Skin of body (tissue), 2 donors: Measurements from ENCODE around the gene RAB3IL1. TPM values are rescaled to one million over a fixed set of nuclear protein-coding genes. Genes with fewer than 3 reads are reported as not detected.
"Not testable (repeated sequence)": the region's sequence is repeated elsewhere in the genome, so short reads cannot be mapped to it uniquely, and the experiment has no call there.

Experiments
- DNase-seq: peaks from one replicate; lab custom pipeline; 2025; lab: John Stamatoyannopoulos, UW
- total RNA-seq: library from RNA; depleted of rRNA; stranded (reverse); fragments of >200 nt; gene quantifications from one replicate; pipeline ENCODE4 v1.2.3, GENCODE V29; 2014

Gene RAB3IL1
- total RNA-seq, 1 donor from 2014 or later: 11.1 TPM

DNA sequence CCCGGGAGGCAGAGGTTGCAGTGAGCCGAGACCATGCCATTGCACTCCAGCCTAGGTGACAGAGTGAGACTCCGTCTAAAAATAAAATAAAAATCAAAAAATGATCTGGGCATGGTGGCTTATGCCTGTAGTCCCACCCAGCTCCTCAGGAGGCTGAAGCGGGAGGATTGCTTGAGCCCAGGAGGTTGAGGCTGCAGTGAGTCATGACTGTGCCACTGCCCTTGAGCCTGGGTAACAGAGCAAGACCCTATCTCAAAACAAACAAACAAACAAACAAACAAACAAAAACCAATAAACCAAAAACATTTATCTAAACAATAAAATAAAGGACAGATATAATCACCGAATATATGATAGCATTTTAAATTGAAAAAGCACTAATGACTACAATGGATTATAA is 36.3 kb upstream of the RAB3IL1 start:
- not testable (repeated sequence) for DNase-seq

DNA sequence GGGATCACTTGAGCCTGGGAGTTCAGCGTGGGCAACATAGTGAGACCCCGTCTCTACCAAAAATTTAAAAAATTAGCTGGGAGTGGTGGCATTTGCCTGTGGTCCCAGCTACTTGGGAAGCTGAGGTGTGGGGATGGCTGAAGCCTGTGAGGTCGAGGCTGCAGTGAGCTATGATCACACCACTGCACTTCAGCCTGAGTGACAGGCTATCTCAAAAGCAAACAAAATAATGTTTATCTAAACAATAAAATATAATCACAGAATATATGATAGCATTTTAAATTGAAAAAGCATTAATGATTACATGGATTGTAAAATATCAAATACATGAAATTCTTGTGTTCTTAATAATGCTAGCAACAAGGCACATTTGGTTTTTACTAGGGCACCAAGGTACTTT is 35.5 kb upstream of the RAB3IL1 start:
- no peak for DNase-seq

DNA sequence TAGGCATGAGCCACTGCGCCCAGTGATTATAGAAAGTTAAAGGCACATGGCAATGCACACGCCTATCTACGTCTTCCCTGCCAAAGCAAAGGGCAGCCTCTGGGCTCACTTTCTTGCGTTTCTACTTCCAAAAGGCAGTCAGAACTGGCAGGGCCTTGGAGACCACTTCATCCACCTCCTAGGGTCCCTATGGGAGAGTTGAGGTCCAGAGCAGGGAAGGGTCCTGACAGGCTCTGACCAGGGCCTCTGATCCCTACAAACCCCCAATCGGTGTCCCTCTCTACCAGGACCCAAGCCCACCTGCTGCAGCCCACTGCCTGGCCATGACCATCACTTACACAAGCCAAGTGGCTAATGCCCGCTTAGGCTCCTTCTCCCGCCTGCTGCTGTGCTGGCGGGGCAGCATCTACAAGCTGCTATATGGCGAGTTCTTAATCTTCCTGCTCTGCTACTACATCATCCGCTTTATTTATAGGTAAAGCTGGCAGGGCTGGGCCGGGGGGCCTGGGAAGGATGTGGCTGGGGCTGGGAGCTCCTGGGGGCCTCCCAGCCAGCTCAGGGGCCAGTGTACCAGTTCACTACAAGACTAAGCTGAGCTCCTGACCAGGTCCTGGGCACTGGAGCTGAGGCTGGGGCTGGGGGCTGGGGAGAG is 34.2 kb upstream of the RAB3IL1 start:
- no peak for DNase-seq

DNA sequence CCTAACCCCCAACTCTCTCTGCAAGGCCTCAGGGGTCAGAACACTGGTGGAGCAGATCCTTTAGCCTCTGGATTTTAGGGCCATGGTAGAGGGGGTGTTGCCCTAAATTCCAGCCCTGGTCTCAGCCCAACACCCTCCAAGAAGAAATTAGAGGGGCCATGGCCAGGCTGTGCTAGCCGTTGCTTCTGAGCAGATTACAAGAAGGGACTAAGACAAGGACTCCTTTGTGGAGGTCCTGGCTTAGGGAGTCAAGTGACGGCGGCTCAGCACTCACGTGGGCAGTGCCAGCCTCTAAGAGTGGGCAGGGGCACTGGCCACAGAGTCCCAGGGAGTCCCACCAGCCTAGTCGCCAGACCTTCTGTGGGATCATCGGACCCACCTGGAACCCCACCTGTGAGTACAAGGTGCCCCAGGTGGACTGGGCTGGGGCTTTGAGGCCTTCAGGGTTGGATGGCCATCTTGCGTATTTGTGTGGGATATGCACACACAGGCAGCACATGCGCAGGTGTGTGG is 32.7 kb upstream of the RAB3IL1 start, which contains the start of gene BEST1:
BEST1 (plus strand) TSS at position 317 of the 513 bp plus-strand sequence. CDS start 1,456 bp downstream, outside the sequence.
- DNase-seq: no peak

DNA sequence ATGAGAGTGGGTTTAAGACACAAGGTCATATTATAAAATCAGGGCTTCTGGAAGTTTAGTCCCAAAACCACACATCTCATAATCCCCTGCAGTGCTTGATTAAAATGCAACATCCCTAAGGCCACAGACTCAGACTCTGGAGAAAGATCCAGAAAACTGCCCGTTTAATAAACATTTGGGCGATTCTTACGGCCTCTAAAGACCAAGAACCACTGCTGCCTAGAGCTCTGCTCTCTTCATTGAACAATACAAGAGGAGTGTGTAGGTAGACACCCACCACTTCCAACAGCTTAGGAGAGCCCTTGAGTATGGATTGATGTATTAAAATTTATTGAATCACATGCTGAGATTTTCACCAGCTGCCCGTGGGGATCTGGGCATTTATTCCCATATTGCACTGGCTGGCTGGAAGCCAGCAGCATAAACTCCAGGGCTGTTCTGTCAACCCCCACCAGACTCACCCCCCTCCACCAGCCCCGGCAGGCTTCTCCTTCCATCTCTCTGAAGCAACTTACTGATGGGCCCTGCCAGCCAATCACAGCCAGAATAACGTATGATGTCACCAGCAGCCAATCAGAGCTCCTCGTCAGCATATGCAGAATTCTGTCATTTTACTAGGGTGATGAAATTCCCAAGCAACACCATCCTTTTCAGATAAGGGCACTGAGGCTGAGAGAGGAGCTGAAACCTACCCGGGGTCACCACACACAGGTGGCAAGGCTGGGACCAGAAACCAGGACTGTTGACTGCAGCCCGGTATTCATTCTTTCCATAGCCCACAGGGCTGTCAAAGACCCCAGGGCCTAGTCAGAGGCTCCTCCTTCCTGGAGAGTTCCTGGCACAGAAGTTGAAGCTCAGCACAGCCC is 32.0 kb upstream of the RAB3IL1 start:
- peak; percentile 92 for DNase-seq

DNA sequence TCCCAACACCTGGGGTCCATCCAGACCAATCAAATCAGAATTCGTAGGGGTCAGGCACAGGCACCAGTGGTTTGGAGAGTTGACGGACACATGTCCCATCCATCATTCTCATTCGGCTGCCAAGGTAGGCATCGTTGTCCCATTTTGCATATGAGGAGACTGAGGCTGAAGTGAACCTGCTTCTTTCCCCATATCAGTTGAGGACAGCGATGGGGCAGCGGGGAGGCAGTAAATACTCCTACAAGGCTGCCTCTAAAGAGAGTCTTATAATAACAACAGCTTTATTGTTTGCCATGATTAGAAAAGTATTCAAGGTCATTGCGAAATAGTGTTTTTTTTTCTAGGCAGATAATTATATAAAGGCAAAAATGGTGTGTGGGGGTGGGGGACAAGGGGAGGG is 31.1 kb upstream of the RAB3IL1 start:
- DNase-seq: no peak

DNA sequence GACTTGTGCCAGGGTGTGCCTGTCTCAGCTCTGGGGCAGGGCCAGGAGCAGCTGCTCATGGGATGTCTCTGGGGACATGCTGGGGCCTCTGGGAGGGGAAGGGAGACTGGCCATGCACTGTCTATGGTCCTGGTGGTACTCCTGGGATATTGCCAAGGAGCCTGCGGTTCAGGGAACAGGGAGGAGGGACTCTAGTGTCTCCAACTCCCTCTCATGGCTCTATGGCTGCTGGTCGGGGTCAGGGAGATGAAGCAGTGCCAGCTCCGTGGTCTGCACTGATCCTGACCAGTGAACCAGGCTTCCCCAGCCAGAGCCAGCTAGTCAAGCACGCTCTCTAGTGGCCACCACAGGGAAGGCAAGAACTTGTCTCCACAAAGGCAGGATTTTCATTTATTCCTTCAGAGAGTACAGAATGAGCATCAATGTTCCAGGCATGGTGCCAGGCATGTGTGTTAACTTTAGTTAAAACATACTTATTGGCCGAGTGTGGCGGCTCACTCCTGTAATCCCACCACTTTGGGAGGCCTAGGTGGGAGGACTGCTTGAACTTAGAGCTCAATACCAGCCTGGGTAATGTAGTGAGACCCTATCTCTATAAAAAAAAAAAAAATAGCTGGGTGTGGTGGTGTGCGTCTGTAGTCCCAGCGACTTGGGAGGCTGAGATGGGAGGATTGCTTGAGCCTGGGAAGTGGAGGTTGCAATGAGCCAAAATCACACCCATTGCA is 30.3 kb upstream of the RAB3IL1 start:
- DNase-seq: peak; percentile 95

DNA sequence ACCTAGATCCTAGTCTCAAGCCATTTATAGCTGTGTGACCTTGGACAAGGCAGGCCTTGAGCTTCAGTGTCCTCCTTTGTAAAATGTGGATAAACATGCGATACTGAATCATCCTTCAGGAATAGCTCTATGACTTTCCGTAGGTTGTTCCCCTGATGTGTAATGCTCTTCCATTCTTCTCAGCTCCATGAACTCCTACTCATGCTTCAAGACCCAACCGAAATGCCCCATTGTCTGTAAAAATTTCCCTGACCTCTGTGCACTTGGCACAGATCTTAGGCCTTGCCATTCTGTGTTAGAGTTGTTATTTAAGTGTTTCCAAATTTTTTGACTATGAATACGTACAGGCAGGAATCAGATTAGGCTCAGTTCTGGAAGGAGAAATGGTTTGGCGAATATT is 29.5 kb upstream of the RAB3IL1 start:
- DNase-seq: no peak

DNA sequence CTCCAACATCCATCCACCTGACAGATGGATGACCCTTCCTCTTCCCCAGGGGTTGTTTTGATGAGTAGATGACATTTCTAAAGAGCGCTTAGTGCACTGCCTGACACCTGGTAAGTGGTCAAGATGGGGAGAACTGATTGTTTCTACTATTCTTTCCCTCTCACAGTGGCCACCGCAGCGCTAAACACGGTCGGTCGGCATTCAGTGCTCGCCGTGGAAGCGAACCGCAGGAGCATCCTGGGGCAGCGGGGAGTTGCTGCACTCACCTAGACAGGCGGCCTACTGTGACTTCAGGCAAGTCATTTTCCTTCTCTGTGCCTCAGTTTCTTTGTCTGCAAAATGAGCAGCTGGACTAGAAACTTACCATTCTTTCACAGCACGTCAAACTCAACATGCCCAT is 27.8 kb upstream of the RAB3IL1 start:
- DNase-seq: no peak

DNA sequence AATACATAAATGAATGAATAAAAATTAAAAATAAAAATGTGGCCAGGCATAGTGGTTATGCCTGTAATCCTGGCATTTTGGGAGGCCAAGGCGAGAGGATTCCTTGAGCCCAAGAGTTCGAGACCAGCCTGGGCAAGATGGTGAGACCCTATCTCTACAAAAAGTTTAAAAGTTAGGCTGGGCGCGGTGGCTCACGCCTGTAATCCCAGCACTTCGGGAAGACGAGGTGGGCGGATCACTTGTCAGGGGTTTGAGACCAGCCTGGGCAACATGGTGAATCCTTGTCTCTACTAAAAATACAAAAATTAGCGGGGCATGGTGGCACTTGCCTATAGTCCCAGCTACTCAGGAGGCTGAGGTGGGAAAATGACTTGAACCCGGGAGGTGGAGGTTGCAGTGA is 23.1 kb upstream of the RAB3IL1 start:
- DNase-seq: no peak

DNA sequence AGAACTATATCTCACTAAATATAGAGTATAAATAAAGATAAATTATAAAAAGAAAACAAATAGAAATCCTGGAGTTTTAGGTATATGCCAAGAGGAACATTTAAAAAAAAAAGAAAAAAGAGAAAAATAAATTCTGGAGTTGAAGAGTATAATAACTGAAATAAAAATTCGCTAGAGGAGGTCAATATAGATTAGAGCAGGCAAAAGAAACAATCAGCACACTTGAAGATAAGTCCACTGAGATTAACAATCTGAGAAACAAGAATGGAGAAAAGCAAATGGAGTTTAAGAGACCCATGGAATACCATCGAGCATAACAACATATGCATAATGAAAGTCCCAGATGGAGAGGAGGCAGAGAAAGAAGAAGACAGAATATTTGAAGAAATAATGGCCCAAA is 18.5 kb upstream of the RAB3IL1 start:
- no peak for DNase-seq

DNA sequence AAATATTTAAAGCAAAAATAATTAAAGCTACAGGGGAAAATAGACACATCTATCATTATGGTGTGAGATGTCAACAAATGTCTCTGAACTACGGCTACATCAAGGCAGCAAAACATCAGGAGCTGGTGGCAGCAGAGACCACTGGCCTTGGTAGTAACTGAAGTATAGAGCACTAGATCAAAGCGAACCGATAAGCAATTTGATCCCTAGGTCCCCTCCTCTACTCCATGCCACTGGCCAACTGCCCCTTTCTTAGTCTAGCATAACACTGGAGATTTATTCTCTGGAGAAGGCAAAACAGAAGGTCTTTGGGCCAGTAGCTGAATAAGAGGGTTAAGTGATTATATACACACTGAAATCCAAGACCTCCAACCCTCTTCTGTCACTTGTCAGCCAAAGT is 13.6 kb upstream of the RAB3IL1 start:
- no peak for DNase-seq

DNA sequence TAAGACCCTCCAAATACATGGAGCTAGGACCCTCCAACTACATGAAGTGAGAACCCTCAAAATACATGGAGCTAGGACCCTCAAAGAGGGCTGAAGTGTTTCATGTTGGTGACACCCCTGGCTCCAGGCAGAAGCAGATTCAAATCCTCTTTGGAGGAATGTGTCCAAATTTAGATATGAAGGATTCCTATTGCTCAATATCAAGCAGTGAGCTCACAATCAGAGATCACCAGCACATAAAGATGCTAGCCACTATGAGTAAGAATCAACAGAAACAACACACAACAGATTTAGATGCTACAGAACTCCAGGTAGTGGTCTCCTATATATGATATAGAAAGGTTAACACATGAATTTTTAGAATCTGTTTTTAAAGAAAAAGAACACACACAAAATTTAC is 11.2 kb upstream of the RAB3IL1 start:
- DNase-seq: no peak

DNA sequence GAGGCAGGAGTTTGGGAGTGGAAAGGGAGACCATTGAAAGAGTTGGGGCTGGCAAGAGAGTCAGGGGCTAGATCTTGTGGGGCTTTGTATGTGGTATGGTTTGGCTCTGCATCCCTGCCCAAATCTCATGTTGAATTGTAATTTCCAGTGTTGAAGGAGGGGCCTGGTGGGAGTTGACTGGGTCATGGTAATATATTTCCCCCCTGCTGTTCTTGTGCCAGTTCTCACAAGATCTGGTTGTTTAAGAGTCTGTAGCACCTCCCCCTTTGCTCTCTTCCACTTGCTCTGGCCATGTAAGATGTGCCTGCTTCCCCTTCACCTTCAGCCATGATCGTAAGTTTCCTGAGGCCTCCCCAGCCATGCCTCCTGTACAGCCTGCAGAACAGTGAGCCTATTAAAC is 10.1 kb upstream of the RAB3IL1 start:
- DNase-seq: no peak

DNA sequence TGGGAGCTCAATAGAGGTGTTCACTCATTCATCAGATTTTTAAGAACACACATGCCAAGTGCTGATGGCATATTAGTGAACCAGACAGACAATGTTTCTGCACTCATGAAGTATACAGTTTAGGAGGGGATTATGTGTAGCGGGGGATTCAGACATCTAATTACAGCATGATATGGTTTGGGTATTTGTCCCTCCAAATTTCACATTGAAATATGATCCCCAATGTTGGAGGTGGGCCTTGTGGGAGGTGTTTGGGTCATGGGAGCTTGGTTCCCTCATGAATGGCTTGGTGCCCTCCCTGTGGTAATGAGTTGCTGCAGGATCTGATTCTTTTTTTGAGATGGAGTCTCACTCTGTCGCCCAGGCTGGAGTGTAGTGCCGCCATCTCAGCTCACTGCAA is 8.9 kb upstream of the RAB3IL1 start:
- DNase-seq: no peak

DNA sequence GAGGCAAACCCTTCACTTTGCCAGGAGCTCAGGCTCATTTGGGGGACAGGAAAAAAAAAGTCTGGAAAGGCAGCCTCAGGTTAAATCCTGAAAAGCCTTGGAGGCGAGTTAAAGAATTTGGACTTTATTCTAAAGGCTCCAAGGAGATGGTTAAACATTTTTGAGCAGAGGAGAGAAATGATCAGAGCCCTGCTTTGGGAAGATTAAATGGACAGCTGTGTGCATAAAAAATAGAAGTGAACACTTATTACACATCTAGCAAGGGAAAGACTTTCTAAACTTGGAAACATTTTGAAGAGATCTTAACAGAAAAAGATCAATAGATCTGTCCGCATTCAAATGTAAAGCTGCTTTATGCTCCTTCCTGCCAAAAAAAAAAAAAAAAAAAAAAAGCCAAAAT is 8.4 kb upstream of the RAB3IL1 start:
- DNase-seq: no peak

DNA sequence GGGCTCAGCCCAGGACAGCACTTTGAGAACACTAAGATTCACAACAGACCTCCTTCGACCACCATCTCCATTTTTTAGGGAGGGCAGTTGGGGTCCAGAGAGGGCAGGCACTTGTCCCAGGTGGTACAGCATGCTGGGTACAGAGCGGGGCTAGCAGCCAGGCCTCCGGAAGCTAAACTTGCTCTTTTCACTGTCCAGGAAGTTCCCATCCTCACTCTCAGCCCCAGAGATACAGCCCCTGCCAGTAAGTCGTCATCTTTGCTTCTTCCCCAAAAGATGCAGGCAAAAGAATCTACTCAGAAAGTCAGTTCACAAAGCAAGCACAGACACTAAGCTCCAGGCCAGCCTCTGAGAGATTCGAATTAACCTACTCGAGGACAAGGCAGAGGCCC is 6.7 kb upstream of the RAB3IL1 start:
- no peak for DNase-seq

DNA sequence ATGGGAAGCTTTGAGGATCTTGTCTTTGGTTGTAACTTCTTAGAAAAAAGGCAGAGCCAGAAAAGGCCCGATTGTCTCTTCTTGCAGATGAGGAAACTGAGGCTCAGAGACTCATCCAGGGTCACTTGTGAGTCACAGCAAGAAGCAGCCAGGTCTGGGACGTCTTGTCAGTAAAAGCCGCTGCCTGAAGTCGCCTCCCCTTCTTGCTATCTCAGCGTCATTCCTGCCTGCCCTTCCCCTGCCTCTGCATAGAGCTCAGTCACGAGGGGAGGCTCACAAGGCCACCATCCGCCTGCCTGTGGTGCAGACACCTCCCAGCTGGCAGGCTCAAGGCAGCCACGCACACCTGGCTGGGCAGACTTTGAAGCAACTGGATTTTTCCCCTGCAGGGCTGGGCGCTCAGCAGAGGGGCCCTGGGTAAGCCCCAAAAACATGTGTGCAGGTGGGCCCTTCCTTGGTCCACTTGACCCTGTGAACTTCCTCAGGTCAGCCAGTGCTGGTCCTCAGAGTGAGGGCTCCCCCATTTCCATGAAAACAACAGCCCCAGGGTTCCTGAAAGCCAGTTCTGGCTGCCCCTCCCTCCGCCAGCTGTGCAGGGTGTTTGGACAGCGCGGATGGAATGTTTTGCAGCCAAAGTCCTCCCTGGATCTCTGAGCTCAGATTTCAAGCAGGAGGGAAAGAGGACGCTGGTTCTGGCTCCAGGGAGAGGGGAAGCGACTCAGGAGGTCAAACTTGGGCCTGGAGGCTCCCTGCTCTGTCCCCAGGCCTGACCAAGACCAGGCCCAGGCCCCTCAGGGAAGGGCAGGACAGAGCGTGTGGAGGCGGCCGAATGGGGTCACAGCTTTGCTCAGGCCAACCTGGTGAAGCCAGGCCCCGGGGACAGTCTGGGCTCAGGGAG is 6.0 kb upstream of the RAB3IL1 start:
- peak; percentile 85 for DNase-seq

DNA sequence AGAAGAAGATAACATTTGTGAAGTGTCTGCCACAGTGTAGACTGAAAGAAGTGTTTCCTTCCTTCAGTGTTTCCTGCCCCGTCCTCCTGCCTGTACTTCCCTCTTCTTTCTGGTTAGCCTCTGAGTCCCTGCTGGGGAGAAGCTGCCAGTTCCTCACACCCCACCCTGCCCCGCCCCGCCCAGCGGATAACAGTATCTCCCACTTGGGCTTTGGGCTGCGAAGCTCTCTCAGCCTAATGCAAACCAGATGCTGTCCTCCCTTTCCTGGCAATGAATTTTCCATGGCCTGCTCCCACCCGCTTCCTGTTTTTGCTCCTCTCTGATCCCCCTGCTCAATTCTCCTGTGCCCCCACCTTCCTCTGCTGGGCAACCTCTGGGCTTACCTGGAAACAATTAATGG is 5.2 kb upstream of the RAB3IL1 start:
- peak; percentile 94 for DNase-seq

DNA sequence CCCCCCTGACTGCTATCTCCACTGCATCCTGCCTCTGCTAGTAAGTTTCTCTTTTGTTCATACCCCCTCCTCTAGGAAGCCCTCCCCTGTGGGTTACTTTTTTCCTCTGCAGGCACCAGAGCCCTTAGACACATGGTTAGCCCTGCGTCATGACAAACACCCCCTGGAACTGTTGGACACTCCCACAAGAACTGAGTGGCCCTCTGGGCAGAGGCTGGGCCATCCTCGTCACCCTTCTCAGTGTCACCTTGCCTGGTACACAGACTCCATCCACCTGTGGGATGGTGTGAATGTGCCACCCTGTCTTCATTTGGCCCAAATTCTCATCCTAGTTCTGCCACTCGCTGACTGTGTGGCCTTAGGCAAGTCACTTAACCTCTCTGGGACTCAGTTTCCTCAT is 4.1 kb upstream of the RAB3IL1 start:
- DNase-seq: no peak
